ENCODE data around the gene TRMO.
A peak's percentile ranks its signal among the peaks of the same experiment; 100 is the strongest.
"Not testable (repeated sequence)": the region's sequence is repeated elsewhere in the genome, so short reads cannot be mapped to it uniquely, and the experiment has no call there.

Gene TRMO

GRCh38 chr9:97962136-97962535 lies 39.8 kb upstream of the TRMO start:
- DNase-seq (ENCODE audit: low read depth) = no peak
- TF ChIP-seq CTCF (IDR thresholded peaks at IDR 0.05; ENCODE audit: low read depth, low read length, missing control alignments) = no peak

DNA sequence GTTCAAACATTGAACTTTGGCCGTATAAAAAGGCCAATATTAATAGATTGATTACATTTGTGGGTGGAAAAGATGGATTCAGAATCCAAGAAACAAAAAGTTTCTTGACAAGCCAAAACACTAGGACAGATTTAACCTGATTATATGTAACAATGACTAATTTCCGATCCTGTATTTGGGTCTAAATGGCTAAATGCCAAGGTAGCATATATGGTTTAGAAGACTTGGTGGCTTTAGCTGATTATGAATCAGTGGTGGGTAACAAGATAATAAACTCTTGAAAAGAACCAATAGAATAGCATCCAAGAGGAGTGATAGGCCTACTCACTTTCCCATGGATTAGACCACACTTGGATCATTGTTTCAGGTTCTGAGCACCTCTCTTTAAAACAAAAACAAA lies 39.1 kb upstream of the TRMO start:
- no peak for DNase-seq (ENCODE audit: low read depth)
- no peak overlapping the region for H3K4me3 ChIP-seq (ENCODE audit: low read depth, low read length)
- TF ChIP-seq CTCF (IDR thresholded peaks at IDR 0.05; ENCODE audit: low read depth, low read length, missing control alignments) = no peak

More at GRCh38 chr9:97962136-97962535, 39.8 kb upstream of the TRMO start:
- H3K4me3 ChIP-seq (ENCODE audit: low read depth, low read length) = no peak overlapping the region

DNA sequence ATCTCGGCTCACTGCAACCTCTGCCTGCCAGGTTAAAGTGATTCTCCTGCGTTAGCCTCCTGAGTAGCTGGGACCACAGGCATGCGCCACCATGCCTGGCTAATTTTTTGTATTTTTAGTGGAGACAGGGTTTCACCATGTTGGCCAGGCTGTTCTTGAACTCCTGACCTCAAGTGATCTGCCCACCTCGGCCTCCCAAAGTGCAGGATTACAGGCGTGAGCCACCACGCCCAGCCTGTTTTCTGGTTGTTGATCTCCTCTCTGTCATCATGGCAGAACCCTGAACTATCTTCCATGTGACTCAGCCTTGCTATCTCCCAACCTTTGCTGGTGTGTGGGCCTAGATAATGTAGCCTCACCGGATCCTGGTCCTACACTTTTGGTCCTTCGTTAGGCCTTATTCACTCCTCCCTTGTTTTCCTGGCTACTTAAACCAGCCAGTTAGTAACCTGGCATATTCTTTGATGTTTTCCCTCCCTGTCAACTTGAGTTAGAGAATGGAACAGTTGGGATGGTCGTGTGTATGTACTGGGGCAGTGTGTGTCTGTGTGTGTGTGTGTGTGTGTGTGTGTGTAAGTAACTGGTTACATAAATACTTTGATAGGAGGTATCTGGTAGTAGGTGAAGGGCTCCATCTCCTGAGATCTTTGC lies 38.5 kb upstream of the TRMO start:
- H3K4me3 ChIP-seq (ENCODE audit: low read depth, low read length); DNase-seq (ENCODE audit: low read depth): not testable (repeated sequence)

GRCh38 chr9:97959585-97959984 lies 37.3 kb upstream of the TRMO start:
- H3K4me3 ChIP-seq (ENCODE audit: low read depth, low read length) = no peak overlapping the region
- TF ChIP-seq CTCF (IDR thresholded peaks at IDR 0.05; ENCODE audit: low read depth, low read length, missing control alignments) = no peak
- no peak for DNase-seq (ENCODE audit: low read depth)

- DNase-seq (ENCODE audit: low read depth) = no peak
Observed at GRCh38 chr9:97958812-97959511, 36.7 kb upstream of the TRMO start.

DNA sequence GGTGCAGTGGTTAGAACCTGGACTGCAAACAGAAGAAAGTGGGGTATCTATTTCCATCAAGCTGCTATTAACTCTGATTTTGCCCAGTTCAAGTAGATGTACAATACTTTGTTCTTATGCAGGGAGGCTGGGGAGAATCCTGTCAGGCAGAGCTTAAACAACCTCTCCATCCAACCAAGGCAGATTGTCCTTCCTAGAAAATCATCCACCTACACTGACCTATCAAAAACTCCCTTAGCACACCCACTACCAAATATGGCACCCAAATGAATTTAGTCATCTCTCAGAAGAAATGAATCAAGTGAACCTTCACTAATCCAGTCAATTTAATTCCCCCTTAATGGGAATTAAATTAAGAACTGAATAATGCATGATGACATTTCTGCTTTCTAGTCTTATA lies 34.0 kb upstream of the TRMO start:
- no peak for TF ChIP-seq CTCF (IDR thresholded peaks at IDR 0.05; ENCODE audit: low read depth, low read length, missing control alignments)
- DNase-seq (ENCODE audit: low read depth) = no peak
- H3K4me3 ChIP-seq (ENCODE audit: low read depth, low read length) = no peak overlapping the region

More at GRCh38 chr9:97958812-97959511, 36.7 kb upstream of the TRMO start:
- H3K4me3 ChIP-seq (ENCODE audit: low read depth, low read length) = no peak overlapping the region
- no peak for TF ChIP-seq CTCF (IDR thresholded peaks at IDR 0.05; ENCODE audit: low read depth, low read length, missing control alignments)

DNA sequence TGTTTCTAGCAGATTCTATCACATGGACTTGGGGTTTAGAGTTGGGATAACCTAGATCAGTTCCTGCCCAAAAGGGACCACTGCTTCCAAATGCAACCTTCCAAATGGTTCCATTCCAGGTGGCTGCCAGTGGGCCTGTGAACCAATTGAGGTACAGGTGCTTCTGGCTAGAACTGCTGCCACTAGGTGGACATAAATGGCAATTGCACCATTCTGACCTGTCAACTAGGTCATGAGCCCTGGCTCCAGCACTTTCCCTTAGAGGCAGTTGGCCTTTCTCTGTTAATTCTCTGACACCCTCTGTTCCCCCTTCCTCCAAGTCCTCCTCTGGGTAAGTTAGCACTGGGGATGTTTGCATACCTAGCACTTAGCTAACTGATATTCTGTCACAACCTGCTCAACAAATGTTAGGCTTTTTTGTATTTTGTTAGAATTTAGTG lies 32.3 kb upstream of the TRMO start:
- peak; percentile 92 for TF ChIP-seq CTCF (IDR thresholded peaks at IDR 0.05; ENCODE audit: low read depth, low read length, missing control alignments)
- no peak overlapping the region for H3K4me3 ChIP-seq (ENCODE audit: low read depth, low read length)
- DNase-seq (ENCODE audit: low read depth) = peak; percentile 40

DNA sequence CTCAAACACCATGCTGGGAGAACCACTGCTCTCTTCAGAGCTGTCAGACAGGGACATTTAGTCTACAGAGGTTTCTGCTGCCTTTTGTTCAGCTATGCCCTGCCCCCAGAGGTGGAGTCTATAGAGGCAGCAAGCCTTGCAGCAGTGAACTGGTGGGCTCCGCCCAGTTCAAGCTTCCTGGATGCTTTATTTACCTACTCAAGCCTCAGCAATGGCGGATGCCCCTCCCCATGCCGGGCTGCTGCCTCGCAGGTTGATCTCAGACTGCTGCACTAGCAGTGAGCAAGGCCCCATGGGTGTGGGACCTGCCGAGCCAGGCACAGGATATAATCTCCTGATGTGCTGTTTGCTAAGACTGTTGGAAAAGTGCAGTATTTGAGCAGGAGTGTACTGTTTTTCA lies 28.6 kb upstream of the TRMO start:
- DNase-seq (ENCODE audit: low read depth) = peak; percentile 57

DNA sequence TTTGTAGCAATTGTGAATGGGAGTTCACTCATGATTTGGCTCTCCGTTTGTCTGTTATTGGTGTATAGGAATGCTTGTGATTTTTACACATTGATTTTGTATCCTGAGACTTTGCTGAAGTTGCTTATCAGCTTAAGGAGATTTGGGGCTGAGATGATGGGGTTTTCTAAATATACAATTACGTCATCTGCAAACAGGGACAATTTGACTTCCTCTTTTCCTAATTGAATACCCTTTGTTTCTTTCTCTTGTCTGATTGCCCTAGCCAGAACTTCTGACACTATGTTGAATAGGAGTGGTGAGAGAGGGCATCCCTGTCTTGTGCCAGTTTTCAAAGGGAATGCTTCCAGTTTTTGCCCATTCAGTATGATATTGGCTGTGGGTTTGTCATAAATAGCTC lies 24.8 kb upstream of the TRMO start:
- not testable (repeated sequence) for H3K4me3 ChIP-seq (ENCODE audit: low read depth, low read length); DNase-seq (ENCODE audit: low read depth)

More for the DNA sequence above, 28.6 kb upstream of the TRMO start:
- H3K4me3 ChIP-seq (ENCODE audit: low read depth, low read length) = not testable (repeated sequence)

DNA sequence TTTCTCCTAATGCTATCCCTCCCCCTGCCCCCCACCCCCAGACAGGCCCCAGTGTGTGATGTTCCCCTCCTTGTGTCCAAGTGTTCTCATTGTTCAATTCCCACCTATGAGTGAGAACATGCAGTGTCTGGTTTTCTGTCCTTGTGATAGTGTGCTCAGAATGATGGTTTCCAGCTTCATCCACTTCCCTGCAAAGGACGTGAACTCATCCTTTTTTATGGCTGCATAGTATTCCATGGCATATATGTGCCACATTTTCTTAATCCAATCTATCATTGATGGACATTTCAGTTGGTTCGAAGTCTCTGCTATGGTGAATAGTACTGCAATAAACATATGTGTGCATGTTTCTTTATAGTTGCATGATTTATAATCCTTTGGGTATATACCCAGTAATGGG lies 23.2 kb upstream of the TRMO start:
- not testable (repeated sequence) for DNase-seq (ENCODE audit: low read depth); H3K4me3 ChIP-seq (ENCODE audit: low read depth, low read length)

Measured in GM12864 (cell line).